ENCODE data around the gene DLG1.

The DLG1 gene

DNA sequence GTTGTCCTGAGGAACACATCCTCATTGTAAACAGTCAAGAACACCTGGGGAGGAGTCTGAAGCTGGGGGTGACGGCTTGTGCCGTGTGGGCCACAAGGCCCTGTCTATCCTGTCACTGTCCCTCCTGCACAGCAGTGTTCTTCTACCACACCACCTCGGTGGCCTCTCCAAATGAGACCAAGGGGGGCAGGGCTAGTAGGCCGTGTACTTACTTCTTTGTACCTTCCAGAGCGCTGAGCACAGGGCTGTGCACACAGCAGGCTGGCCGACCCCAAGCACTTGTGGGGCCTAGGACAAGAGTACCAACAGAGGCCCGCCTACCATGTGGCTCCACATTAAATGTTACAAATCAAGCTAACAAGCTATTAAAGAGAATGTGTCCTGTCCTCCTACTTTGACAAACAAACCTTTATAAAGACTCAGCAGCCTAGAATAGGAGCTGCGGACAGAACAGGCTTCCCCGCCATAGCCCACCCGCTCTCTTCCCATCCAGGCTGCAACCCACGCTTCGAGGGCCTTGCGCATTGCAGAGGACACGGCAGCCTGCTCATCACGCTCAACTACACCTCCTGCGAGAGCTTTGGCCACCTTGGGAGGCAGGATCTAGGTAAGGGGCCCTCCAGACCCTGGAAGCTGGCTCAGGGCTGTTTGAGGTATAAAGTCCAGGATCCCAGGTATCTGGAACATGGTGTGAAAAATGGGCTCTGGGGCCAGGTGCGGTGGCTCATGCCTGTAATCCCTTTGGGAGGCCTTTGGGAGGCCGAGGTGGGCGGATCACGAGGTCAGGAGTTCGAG is 299.2 kb downstream of the DLG1 start:
- no peak for DNase-seq (ENCODE audit: low read depth)
- in situ Hi-C loops (cut with HindIII; ENCODE audit: low sequenced_read_pairs): loop anchor here (5.0 kb wide), 2 partner anchors 52 to 93 kb away; no protein-coding TSS in a partner anchor

DNA sequence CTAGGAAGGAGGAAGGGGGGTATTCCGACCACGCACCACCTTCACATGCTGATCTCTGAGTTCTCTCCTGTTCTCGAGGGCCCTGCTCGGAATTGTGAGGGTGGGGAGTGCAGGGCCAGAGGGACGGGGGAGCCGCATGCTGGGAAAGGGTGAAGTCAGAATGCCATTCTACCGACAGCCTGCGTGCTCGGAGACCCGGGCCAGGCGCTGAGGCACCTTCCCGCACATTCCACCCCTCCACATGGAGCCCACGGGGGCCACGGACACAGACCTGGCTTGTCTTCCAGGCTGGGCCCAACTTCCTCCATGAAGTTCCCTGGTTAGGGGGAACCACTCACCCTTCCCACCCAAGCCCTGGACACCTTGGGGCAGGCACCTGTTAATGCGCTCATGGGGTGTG is 301.1 kb downstream of the DLG1 start:
- no peak overlapping the region for H3K4me3 ChIP-seq (ENCODE audit: low read depth, low read length)
- no peak for DNase-seq (ENCODE audit: low read depth)
- TF ChIP-seq, protein P1, sequence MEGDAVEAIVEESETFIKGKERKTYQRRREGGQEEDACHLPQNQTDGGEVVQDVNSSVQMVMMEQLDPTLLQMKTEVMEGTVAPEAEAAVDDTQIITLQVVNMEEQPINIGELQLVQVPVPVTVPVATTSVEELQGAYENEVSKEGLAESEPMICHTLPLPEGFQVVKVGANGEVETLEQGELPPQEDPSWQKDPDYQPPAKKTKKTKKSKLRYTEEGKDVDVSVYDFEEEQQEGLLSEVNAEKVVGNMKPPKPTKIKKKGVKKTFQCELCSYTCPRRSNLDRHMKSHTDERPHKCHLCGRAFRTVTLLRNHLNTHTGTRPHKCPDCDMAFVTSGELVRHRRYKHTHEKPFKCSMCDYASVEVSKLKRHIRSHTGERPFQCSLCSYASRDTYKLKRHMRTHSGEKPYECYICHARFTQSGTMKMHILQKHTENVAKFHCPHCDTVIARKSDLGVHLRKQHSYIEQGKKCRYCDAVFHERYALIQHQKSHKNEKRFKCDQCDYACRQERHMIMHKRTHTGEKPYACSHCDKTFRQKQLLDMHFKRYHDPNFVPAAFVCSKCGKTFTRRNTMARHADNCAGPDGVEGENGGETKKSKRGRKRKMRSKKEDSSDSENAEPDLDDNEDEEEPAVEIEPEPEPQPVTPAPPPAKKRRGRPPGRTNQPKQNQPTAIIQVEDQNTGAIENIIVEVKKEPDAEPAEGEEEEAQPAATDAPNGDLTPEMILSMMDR (IDR thresholded peaks at IDR 0.05; ENCODE audit: low read depth, low read length, missing control alignments): no peak
- in situ Hi-C loops (cut with HindIII; ENCODE audit: low sequenced_read_pairs): loop anchor here (5.0 kb wide), 2 partner anchors 50 to 95 kb away; no protein-coding TSS in a partner anchor

More for the DNA sequence above, 299.2 kb downstream of the DLG1 start:
- H3K4me3 ChIP-seq (ENCODE audit: low read depth, low read length): no peak overlapping the region
- TF ChIP-seq, protein P1 (IDR thresholded peaks at IDR 0.05; ENCODE audit: low read depth, low read length, missing control alignments): no peak

DNA sequence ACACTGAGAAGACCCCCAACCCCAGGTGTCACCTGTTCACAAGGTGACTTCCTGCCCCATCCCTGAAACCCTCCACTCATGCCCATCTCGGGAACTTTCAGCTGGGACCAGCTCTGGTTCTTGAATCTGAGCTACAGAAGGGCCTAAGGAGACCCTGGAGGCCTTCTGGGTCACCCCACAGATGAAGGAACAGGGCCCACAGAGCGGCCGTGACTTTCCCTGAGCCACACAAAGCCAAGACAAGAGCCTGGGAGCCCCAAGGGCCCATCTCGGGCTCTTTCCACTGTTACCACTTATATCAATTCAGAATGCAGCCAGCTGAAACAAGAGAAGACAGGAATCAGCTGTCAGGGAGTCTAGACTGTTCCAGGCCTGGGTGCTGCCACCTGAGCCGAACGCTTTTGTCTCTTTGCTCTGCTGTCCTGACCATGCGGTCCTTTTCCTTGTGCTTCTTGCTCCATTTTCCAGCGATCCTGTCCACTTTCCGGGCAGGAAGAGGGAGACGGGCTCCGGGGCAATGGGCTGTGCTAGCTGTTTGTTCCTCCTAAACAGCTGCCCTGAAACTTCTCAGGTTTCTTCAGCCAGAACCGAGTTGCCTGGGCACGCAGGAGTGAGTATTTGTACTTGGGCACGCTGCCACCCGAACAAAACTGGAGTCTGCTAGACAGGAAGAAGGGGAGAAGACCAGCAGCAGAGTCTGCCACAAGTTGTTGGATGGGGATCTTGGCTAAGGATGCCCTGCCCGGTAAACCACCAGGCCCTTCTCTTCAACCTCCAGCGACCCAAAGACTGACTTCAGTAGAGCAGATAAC is 301.8 kb downstream of the DLG1 start:
- TF ChIP-seq, protein P1 (IDR thresholded peaks at IDR 0.05; ENCODE audit: low read depth, low read length, missing control alignments): no peak
- no peak overlapping the region for H3K4me3 ChIP-seq (ENCODE audit: low read depth, low read length)
- in situ Hi-C loops (cut with HindIII; ENCODE audit: low sequenced_read_pairs): loop anchor here (5.0 kb wide), 2 partner anchors 49 to 96 kb away; no protein-coding TSS in a partner anchor
- DNase-seq (ENCODE audit: low read depth): no peak

DNA sequence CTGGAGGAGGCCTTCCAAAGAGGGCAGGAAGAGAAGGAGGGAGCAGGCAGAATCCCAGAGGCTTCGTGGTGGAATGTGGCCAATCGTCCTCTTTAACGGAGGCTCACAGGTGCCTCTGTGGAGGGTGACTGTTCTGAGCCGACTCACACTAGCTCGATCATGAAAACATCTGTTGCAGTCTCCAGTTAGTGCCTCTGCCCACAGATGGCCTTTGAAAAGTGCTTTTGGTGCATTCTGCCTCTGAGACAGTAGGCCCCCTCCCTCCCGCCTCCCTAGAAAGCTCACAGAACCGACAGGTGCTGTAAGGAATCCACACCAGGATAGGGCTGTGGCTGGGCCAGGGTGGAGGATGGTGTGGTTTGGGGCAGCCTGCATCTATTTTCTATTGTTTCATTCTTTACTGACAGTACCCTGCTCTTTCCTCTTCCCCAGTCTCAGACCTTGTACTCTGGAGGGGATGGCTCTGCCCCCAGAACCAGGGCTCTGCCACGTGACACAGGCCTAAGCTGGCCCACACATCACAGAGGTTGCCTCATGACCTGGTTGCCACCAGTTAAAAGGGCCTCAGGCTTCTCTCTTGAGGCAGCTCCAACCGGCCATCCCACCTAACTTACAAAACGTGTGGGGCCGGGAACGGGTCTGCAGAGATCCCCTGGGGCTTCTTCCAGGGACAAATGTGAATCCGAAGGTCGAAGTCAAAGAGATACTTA is 302.6 kb downstream of the DLG1 start:
- in situ Hi-C loops (cut with HindIII; ENCODE audit: low sequenced_read_pairs): loop anchor here (5.0 kb wide), 2 partner anchors 48 to 96 kb away; no protein-coding TSS in a partner anchor
- H3K4me3 ChIP-seq (ENCODE audit: low read depth, low read length): no peak overlapping the region
- TF ChIP-seq, protein P1 (IDR thresholded peaks at IDR 0.05; ENCODE audit: low read depth, low read length, missing control alignments): no peak
- no peak for DNase-seq (ENCODE audit: low read depth)

DNA sequence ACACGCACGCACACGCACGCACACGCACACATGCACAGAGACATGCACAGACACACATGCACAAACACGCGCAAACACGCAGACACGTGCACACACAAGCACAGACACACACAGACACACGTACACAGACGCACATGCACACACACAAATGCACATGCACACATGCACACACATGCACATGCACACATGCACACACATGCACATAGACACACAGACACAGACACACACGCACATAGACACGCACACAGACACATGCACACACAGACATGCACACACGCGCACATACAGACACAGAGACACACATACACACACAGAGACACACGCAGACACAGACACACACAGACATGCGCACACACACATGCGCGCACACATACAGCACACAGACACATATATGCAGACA is 303.4 kb downstream of the DLG1 start:
- no peak for DNase-seq (ENCODE audit: low read depth)
- in situ Hi-C loops (cut with HindIII; ENCODE audit: low sequenced_read_pairs): loop anchor here (5.0 kb wide), 2 partner anchors 48 to 97 kb away; no protein-coding TSS in a partner anchor
- TF ChIP-seq, protein P1 (IDR thresholded peaks at IDR 0.05; ENCODE audit: low read depth, low read length, missing control alignments): no peak
- H3K4me3 ChIP-seq (ENCODE audit: low read depth, low read length): no peak overlapping the region

DNA sequence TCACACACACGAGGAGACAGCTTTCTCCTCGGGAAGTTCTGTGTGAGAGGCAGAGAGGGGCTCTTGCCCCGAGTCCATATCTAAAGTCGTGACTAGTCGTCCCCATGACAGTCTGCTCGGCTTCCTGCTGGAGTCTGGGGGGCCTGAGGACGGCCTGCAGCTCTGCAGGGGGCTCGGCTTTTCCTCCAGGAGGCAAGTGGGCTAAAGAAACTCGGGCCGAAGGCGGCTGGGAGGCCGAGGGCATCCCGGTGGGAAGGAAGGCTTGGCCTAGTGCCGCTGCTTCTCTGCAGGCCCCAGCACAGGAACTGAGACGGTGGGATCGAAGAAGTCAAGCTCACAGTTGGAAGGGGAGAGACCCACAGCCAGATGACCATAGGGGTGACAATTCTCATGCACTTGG is 304.4 kb downstream of the DLG1 start:
- no peak overlapping the region for H3K4me3 ChIP-seq (ENCODE audit: low read depth, low read length)
- TF ChIP-seq, protein P1 (IDR thresholded peaks at IDR 0.05; ENCODE audit: low read depth, low read length, missing control alignments): no peak
- DNase-seq (ENCODE audit: low read depth): no peak
- in situ Hi-C loops (cut with HindIII; ENCODE audit: low sequenced_read_pairs): no loop called here
